ENCODE data around the gene AGBL5.

AGBL5 gene

GRCh38 chr2:27077231-27077630 is 25.8 kb downstream of the AGBL5 start:
- no peak for DNase-seq (ENCODE audit: low read depth in 4 of 4, low spot score in 1 of 4)

GRCh38 chr2:27078267-27079194 is 27.1 kb downstream of the AGBL5 start, which contains the start of gene EMILIN1:
Gene EMILIN1 (plus strand): TSS chr2:27078615. CDS start chr2:27079066, 451 bp downstream.
- DNase-seq (ENCODE audit: low read depth in 4 of 4, low spot score in 1 of 4) = no peak

GRCh38 chr2:27079233-27080139 is 28.0 kb downstream of the AGBL5 start:
- DNase-seq (ENCODE audit: low read depth in 4 of 4, low spot score in 1 of 4) = no peak

- DNase-seq (ENCODE audit: low read depth in 4 of 4, low spot score in 1 of 4) = no peak
Measured at GRCh38 chr2:27080140-27080469, 28.6 kb downstream of the AGBL5 start.

- DNase-seq (ENCODE audit: low read depth in 4 of 4, low spot score in 1 of 4) = no peak
Measured at GRCh38 chr2:27080603-27080936, 29.1 kb downstream of the AGBL5 start.

GRCh38 chr2:27081984-27082772 is 30.7 kb downstream of the AGBL5 start:
- DNase-seq (ENCODE audit: low read depth in 4 of 4, low spot score in 1 of 4) = no peak

GRCh38 chr2:27082773-27083409 is 31.4 kb downstream of the AGBL5 start:
- DNase-seq (ENCODE audit: low read depth in 4 of 4, low spot score in 1 of 4) = no peak

- DNase-seq (ENCODE audit: low read depth in 4 of 4, low spot score in 1 of 4) = no peak
Measured at GRCh38 chr2:27083410-27084296, 32.2 kb downstream of the AGBL5 start.

GRCh38 chr2:27084297-27085061 is 33.0 kb downstream of the AGBL5 start:
- DNase-seq (ENCODE audit: low read depth in 4 of 4, low spot score in 1 of 4) = no peak

- no peak for DNase-seq (ENCODE audit: low read depth in 4 of 4, low spot score in 1 of 4)
Measured at GRCh38 chr2:27085062-27085672, 33.7 kb downstream of the AGBL5 start.

GRCh38 chr2:27085673-27086089 is 34.2 kb downstream of the AGBL5 start:
- peak in 2 of 4 experiments; percentile 28 for DNase-seq (ENCODE audit: low read depth in 4 of 4, low spot score in 1 of 4)

GRCh38 chr2:27086090-27086723 is 34.7 kb downstream of the AGBL5 start:
- peak; percentile 91 to 98 (median 96) for DNase-seq (ENCODE audit: low read depth in 4 of 4, low spot score in 1 of 4)

- DNase-seq (ENCODE audit: low read depth in 4 of 4, low spot score in 1 of 4) = no peak
Measured at GRCh38 chr2:27086724-27087593, 35.5 kb downstream of the AGBL5 start, which contains the start of gene KHK. Gene KHK (plus strand): TSS chr2:27086772. CDS start chr2:27087260, 488 bp downstream.

- DNase-seq (ENCODE audit: low read depth in 4 of 4, low spot score in 1 of 4) = no peak
Measured at GRCh38 chr2:27087823-27088410, 36.4 kb downstream of the AGBL5 start.

- DNase-seq (ENCODE audit: low read depth in 4 of 4, low spot score in 1 of 4) = no peak
Measured at GRCh38 chr2:27088634-27089033, 37.2 kb downstream of the AGBL5 start.

- no peak for DNase-seq (ENCODE audit: low read depth in 4 of 4, low spot score in 1 of 4)
Measured at GRCh38 chr2:27089111-27089954, 37.9 kb downstream of the AGBL5 start.
